RPMI7951 (cell line): ENCODE results near the gene NT5DC3. TPM values are rescaled to one million over a fixed set of nuclear protein-coding genes. Genes with fewer than 3 reads are reported as not detected.

ENCODE experiments used
- DNase-seq: peaks from one replicate; pipeline ENCODE4 v3.0.0-alpha.2; 2012; ENCODE audit warnings: low read depth
- total RNA-seq: library from RNA; depleted of rRNA; stranded (reverse); fragments of >200 nt; shearing (Covaris generic); gene quantifications from 2 replicates; pipeline ENCODE4 v1.2.3, GENCODE V29; 2014

Gene NT5DC3
- total RNA-seq, 1 experiment from 2014 or later: 4.1 TPM

DNA sequence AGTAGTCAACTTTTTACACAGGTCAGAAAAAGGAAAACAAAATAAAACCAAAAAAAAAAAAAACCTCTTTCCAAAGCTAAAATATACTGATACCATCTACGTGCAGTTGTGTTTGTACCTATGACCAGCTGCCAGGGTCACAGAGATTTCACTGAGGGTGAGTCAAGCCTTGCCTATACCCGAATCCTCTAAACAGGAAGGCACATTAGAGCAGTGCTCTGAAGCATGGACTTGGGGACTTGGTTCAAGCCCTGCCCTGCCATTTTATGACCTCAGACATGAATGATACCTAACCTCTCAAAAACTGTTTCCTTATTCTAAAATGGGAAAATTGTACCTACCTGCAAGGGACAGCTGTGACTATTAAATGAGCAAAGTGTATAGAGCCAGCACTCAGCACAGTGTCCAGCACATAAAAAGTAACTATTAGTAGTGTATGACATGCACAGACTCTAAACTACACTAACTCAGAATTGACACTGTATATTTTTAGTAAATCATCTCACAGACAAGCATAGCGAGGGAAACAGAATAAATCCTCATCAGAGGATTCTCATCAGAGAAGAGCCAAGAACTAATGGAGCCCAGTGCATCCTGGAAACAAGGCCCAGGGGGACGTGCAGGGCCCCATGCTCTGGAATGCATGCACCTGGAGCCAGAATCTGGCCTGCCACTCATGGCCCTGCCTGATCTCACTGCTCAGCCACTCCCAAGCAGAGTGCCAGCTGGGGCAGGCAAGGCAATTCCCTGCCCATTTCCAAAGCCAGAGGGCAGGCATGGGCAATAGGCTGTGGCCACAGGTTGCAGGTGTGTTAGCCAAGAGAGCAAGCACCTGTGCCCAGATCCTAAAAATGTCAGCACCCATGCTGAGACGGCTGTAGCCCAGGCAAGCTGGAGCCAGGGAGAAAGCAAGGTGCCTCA, 57.0 kb downstream of the NT5DC3 start:
- DNase-seq: no peak

DNA sequence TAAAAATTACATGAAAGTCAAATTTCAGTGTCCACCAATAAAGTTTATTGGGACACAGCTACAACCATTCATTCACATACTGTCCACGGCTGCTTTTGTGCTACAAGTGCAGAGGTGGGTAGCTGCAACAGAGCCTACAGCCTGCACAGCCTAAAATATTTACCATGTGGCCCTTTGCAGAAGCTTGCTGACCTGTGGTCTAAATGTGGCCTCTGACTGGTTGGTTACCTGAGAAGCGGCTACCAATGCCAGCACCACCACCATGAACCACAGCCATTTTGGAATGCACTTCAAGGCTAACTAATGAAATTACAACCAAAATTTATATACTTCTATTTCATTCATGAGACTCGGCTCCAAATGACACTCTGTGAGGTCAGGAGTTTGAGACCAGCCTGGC, 58.6 kb downstream of the NT5DC3 start:
- DNase-seq: no peak

DNA sequence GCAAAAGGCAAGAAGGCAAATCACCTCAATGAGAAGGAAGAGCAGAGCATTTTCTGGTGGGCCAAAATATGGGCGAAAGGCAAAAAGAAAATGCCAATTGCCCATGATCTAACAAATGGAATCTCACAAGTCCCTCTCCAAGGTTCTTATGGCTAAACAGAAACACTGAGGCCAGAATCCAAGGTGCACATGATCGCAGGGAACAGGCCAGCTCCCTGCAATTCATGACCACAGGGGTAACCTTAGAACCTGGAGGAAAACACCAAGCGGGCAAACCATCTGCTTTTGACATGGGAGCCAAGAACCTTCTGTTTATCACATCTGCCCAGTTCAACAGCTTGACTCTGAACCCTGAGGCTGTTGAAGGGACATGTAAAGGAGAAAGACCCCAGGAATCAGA, 60.0 kb downstream of the NT5DC3 start:
- DNase-seq: no peak

DNA sequence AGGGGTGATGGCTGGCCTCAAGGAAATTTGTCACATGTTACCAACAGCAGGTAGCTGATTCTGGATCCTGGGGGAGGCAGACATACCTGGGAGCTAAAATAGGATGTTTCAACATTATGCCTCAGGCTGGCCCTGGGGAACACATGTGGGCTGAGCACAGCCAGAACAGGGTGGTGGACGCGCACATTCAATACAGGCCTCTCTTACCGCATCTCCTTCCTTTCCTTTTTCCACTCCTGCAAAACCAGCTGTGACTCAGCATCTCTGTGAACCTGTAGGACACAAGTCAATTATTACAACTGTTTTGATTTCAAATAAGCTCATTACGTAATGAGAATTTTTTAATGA, 61.0 kb downstream of the NT5DC3 start:
- peak; percentile 35 for DNase-seq

DNA sequence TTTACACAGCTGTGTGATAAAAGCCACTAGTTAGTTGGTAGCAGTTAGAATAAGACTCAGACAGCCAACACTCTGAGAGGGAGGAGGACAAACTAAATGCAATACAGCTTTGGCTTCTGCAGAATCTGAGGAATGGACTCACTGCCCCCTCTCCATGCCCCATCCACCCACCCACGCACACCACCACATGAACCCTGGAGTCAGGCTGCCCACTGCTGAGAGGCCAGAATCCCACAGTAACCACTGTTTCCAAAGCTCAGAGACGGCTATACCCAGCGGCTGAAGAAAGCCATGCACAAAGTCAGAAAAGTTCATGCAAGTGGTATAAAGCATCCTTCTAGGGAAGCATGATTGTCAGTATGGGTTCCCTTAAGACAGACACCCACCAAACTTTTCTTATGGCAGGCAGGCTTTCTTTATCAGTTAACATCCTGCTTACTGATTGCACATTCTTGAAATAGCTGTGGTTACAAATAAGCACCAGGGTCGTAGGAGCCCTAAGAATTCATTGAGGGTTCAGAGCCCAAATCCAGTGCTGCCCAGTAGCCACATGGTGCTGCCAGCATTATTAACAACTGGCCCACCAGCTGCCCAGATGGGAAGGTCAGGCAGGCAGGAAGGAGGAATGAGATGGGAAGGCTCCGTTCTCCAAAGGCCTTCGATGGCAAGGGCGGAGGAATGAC, 61.5 kb downstream of the NT5DC3 start:
- peak; percentile 52 for DNase-seq

DNA sequence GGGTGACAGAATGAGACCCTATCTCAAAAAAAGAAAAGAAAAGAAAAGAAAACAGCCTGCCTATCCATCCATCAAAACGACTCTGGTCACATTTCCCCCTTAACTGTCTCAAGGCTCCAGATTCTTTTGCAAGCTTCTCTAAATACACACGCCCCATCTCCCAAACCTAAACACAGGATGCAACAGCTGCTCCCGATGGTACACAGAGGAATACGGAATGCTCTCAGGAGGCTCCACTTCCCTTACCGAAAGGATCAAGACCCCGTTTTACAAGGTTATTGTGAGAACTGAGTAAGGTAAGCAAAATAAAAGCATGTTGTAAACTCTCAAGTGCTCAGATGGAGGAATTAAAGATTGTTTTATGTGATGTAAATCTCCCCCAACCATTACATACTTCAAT, 62.3 kb downstream of the NT5DC3 start:
- no peak for DNase-seq

DNA sequence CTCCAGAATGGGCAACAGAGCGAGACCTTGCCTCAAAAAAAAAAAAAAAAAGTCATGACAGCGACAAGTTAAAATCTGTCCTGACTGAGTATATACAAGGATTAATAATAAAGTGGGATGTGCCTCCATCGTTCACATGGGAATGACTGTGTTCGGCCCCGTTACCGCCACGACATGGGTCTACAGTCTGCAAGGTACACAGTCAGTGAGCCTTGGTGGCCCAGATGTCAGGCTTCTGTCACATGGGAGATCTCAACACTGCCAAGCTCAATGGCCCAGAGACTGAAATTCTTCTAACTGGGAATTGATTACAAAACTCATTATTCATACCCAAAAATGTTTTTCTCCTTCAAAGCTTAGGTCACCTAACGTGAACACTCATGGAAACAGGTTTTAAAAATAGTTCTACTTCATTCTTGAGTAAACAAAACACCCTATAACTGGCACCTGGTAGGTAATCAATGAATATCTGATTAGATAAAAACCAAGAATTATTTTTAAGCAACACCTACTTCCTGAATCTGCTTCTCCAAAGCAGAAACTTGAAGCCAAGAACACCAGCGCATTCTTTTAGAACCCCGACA, 66.0 kb downstream of the NT5DC3 start:
- DNase-seq: no peak

DNA sequence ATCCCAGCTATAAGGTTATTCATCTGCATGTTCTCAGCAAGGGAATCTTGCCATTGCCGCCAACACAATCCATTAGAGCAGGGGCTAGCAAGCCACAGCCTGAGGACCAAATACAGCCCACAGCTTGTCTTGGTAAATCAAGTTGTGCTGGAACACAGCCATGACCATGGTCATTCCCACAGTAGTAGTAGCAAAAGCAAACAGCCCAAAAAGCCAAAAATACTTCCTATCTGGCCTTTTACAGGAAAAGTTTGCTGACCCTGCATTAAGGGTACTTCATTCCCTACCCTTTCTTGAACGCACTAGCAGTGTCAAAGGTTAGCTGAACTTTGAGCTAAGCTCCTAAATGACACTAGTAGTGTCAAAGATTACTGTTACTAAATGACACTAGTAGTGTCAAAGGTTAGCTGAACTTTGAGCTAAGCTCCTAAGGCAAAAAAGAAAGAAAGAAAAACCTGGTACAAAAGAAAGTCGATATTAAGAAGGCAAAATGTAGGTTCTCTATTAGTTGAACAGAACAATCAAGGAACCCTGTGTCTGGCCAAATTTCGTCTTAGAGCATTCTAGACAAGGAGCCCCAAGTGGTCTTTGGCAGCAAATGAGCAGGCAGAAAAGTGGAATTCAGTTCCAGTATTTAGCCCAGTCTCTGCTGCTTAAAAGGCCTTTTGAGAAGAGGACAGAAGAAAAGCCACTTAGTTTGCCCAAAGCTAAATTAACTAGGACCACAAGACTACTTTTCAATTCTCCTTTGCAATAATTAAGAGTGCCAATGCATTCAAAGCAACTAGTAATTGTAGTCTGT, 67.7 kb downstream of the NT5DC3 start:
- DNase-seq: no peak

DNA sequence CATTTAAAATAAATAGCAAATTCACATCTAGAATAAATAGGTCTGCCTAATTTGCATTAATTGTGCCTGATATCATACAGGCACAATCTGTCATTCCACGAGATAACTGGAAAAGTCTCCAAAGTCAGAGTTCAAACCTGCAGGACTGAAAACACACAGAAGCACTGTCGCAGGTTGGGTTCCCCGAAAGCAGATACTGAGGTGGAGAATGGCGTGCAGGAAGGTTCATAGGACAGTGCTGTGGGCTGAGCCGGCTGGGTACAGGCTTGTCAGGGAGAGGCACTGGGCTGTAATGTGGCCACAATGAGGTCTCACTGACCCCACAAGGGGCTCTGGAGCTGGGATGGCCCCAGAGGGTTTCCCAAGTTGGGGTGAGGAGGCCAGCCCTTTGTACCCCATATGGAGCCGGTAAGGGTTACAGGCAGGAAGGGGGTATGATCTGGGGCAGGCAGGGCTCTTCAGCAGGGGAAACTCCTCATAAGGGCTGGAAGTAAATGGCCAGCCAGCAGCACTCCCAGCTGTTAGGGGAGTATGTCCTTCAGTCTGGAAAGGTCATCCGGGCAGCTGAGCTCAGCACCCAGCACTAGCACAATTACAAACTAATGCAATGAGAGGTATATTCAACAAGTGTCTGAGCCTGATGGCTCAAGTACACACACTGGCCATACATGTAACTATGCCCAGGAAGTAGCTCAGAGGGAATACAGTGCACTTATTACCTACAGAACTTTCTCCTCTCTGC, 68.5 kb downstream of the NT5DC3 start:
- DNase-seq: no peak

DNA sequence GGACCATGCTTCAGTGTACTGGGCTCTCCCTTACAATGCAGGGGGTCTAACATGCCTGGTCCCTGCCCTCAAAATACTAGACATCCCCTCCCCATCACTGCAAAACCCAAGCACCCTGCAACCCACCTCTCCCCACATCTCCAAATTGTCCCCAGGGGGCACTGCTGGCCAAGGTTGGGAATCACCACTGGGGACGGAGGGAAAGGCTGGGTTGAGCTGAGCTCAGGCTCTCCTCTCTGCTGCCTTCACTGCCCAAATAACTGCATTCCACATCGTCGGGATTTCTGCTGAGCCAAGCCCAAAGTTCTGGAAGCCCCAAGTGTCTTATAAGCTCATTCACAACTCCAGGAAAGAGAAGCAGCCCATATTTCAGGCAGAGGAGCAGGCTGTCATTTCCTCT, 69.6 kb downstream of the NT5DC3 start:
- peak; percentile 43 for DNase-seq

DNA sequence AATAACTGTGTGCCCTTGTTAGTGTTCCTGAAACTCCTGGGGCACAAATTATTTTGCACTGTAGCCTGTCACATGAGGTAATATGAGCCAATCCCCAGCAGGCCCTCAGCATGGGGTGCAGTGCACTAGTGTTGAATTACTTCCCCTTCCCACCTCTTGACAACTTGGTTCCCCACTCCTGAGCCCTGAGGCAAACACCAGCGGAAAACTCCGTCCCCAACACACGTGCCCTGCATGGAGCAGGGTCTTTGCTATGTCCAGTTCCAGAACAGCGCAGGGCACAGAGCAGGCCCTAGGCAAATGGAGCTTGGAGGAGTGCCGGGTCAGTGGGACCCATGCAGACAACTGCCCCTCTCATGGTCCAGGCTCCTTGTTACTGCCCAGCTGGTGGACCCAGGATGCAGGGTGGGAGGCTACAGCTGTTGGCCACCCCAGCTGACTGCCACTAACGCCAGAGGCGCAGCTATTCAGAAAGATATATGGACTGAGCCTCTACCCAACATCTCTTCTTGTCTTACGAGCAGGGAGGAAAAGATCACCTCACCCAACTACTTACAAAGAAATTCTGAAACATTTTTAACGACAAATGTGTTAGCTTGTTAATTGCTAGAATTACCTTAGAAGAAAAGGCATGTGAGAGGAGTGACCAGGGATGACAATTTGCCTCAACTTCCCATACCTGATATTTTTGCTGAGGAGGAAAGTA, 71.6 kb downstream of the NT5DC3 start:
- no peak for DNase-seq

DNA sequence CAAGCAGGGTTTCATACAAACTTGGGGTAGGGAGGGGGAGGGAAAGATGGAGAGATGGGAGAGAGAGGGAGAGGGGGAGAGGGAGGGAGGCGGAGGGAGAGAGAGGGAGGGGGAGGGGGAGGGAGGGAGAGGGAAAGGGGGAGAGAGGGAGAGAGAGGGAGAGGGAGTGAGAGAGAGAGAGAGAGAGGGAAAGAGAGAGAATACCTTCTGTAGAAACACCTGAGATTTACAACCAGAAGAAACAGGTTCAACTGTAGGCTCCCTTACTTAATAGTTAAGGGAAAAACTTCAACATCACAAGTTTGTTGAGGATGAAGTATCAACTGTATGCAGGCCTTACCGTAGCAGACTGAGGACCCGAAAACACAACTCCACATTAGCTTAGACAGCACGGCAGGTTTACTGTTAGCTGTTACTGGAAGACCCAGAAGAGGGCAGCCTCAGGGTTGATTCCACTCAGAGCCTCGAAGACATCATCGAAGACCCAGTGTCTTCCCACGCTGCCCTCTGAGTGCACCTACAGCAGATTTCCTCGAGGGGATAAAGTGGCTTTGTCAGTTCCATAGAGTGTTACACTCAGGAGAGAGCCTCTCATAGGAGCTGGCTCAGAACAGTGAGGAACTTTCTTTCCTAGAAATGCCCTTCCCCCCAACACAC, 72.4 kb downstream of the NT5DC3 start:
- peak; percentile 2 for DNase-seq

DNA sequence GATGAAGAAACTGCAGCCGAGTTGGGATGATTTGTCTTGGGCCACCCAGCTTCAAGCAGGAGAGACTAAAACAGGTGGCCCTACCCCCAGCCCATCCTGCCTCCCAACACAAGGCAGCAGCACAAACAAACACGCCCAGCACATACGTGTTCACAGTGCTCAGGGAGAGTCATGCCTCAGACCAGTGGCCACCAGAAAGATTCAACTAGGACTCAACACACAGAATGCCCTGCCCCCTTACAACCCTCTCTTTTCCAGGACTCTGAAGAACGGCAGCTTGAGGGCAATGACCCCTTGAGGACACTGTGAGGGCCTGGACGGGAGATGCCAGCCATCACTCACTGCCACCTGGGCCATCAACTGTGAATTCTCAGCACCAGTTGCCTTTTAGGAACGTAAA, 75.0 kb downstream of the NT5DC3 start:
- DNase-seq: no peak

DNA sequence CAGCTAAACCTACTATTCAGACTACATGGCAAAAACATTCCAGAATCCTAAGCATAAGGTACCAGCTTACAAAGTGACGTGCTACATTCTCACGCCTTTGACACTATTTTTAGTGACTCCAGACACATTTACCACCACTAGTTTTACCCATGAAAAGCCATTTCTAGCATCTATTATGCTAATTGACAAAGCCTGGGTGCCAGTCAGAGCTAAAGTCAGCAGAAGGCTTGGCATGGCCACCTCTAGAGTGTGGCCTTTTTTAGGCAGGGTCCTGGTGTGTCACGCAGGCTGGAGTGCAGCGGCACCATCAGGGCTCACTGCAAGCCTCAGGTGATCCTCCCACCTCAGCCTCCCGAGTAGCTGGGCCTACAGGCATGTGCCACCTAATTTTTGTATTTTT, 75.7 kb downstream of the NT5DC3 start:
- DNase-seq: no peak

DNA sequence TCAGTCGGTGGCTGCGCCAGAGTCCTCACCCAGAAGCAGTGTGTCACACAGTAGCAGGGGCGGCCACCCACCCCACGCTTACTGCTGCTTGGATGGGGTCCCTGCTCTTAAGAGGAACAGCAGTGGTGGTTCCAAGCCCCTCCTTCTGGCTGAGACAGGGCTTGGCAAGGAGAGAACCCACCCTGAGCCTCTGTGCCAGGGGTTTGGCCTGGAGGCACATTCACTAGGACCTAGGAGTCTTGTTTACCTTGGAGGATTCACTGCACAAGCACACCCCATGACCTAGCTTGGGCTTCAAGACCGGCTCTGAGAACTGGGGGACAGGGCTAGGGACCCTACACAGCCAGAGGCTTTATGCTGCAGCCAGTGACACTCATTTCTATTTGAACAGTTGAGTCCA, 78.6 kb downstream of the NT5DC3 start:
- DNase-seq: no peak

DNA sequence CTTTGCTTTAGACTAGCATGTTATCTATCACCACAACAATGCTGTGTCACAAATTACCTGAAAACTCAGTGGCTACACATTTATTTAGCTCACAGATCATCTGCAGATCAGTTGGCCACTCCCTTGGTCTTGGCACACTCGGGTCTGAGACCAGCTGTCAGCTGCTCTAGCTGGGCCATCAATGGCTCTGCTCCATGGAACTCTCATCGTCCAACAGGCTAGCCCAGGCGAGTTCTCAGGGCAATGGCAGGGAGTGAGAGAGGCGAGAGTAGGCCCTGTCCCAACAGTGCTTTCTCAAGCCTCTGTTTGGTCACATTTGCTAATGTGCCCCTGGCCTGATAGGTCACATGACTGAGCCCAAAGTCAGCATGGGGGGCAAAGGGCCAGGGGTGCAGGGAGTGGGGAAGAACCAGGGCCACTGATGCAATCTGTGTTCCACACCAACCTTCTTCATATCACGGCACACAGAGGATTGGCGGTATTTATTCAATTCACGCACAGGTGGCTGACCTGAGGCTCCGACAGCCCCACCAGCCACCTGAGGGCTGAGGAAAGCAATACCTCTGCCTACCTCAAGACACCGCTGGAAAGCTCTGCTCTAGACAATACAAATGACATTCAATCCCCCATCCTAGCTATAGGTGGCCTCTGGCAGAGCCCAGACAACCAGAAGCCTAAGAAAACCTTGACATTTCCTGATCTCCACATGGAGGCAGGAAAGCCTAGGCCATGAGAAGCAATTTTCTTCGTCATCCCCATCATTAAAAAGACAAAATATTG, 82.5 kb downstream of the NT5DC3 start:
- DNase-seq: no peak

DNA sequence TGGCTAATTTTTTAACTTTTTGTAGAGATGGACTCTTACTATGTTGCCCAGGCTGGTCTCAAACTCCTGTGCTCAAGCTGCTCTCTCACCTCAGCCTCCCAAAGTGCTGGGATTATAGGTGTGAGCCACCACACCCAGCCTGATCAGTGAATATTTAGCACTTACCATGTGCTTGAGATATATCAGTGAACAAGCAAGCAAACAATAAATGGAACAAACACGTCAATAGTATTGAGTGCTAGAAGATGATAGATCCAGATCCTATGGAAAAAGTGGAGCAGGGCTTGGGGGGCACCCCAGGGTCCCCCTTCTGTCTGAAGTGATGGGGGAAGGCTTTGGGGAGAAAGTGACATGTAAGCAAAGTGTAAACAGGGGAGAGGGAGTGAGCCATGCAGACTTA, 83.8 kb downstream of the NT5DC3 start:
- DNase-seq: no peak

DNA sequence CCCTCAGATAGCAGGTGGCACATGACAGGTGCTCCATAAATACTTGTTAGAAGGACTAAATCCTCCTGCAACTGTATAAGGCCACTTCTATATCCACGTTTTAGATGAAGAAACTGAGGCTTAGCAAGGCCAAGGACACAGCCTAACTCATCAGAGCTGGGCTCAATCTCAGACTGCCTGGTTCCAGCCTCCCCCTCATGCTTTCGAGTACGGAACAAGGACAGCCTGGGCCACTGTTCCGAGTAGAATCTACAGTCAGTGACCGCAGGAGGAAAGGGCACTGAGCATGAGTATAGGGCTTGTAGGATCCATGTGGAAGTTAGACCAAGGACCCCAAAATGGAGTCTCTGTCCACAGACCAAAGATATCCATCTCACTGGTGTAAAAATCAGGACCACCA, 84.6 kb downstream of the NT5DC3 start:
- no peak for DNase-seq

DNA sequence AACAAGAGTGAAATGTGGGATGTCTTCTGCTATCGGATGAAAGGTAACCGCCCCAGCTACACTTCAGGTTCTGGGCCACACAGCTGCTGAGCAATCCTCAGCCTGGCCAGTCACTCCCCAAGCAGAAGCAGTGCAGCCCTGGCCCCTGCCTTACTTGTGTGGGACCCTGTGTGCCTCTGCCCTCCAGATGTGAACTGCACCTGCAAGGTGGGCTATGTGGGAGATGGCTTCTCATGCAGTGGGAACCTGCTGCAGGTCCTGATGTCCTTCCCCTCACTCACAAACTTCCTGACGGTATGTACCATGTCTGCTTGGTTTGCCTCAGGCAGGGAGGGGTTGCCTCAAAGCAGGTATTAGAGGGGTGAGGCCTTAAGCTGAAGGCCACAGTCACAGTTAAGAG, 85.6 kb downstream of the NT5DC3 start:
- no peak for DNase-seq
